GM10847 (cell line): ENCODE results near the gene RPS10.

Experiments used
- POLR2A ChIP-seq: IDR thresholded peaks from 2 replicates; pipeline ENCODE4 v1.6.1; 2011; ENCODE audit not compliant: insufficient read length; ENCODE audit errors: extremely low read depth

The RPS10 gene

DNA sequence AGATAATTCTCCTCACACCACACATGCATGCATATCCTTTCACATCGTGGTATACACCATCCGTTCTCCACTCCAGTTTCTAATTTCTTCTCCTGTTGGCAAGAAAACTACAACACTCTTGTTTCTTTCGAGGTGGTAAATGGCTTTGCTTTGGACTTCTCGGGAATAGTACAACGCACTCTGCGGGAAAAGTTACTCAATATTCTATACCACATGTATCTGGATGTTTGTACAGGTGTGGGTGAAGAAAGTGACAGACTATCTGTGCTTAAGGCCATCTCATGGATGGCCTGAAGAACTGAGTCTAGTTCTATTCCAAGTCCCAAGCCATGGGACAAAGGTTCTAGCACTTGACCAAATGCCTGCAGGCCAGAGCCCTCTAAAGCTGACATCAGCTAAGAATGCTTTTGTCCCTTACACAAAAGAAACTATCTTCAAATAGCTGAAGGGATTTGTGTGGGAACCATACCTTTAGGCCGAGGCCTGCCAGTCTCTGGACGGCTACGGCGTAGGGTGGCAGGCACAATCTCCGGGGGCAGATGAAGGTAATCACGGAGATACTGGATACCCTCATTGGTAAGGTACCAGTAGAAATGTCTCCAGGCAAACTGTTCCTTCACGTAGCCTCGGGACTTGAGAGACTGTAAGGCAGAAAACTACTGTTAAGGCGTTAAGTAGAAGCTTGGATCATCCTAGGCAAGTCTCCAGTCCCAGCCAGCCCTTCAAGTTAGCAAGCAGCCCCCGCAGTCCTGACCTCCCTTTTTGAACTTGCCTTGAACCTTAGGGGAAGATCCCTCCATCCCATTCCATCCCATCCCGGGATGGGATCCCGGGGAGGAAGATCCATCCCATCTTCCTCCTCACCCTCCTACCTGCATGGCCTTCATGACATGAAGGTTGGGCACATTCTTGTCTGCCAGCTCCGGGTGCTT, 1.4 kb downstream of the RPS10 start:
- no peak for TF ChIP-seq POLR2A

DNA sequence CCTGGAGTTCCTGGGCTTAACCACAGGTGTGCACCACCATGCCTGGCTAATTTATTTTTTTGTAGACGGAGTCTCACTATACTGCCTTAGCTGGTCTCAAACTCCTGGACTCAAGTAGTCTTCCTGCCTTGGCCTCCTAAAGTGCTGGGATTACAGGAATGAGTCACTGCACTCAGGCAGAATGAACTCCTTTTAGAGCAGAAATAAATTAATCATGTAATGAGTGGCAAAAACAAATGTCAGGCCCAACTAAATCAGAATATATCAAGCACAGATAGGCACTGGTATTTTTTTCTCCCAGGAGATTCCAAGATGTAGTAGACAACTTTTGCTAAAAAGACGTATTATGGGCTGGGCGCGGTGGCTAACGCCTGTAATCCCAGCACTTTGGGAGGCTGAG, 2.6 kb downstream of the RPS10 start:
- TF ChIP-seq POLR2A = no peak

DNA sequence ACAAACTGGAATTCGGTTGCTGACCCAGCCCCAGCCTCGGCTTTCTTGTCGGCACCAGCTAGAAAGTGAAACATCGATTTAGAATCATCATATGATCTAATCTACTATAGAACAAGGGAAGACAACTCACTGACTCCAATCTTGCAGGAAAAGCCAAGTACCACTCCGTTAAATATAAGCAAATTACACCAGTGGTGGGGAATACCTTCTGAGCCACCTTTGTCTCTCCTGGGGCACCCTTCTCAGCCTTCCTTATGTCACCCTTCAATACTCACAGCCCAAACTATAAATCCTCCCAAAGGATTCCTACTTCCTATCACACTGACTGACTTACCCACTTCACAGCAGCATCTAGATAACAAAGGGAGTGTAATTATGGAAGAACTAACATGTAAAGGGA, 7.5 kb downstream of the RPS10 start:
- TF ChIP-seq POLR2A = no peak

GRCh38 chr6:34416877-34417371, 8.9 kb downstream of the RPS10 start:
- no peak for TF ChIP-seq POLR2A

DNA sequence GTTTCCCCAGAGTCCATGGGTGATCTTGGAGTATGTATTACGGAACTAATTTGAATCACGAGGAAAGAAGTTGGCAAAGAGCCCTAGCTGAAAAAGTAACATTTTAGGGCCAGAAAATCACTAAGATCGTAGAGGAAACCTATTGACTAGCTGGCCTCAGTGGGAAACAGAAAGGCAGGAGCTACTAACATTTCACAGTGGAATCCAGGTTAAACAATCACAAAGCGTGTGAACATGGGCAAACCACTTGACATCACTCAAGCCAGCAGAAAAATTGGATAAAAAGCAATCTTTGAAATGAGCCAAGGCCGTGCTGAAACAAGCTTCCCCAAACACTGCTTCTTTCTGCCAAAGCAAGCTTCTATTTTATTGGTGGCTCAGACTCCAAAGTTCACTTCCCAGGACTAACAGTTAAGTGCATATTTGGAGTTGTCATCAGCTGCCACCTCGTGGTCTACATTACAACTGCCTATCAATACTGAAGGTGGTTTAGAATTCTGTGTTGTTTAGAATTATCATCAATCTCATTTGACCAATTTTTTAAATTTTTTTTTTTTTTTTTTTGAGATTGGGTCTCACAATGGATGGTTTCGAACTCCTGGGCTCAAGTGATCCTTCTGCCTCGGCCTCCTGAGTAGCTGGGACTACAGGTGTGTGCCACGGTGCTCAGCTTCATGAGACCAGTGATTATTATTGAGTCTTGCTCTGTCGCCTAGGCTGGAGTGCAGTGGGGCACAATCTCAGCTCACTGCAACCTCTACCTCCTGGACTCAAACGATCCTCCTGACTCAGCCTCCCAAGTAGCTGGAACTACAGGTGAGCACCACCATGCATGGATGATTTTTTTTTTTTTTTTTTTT, 10.6 kb downstream of the RPS10 start:
- TF ChIP-seq POLR2A = no peak

DNA sequence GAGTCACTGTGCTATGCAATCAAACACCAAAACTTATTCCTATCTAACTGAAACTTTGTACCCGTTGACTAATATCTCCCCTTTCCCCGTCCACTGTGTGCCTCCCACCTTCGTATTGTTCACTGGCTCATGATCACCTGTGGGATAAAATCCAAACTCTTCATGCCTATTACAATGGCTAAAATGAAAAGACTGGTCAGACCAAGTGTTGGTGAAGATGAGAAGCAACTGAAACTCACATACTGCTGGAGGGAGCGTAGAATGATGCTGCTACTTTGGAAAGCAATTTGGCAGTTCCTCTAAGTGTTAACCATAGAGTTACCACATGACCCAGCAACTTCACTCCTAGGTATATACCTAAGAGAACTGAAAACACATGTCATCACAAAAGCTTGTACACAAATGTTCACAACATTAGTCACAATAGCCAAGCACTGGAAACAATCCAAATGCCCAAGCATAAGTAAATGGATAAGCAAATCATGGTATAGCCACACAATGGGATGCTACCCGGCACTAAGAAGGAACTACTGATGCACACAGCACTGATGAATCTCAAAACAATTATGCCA, 13.1 kb downstream of the RPS10 start:
- no peak for TF ChIP-seq POLR2A

DNA sequence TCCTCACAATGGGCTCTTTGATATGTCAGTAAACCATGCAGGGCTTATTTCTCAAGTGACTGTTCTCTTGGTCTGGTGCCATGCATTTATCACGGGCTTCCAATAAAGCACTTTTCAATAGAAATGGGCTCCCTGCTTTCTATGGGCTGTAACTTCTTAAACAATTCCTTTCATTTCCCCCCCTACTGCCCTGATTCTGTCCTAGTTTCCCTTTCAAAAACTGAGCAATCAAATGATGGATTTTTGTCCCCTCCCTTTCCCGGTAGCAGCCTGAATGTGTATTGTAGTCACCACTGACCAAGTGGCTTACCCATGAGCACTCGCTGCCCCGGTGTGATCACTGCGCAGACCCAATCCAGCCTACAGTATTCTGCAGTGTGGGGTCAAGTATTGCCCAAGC, 13.9 kb downstream of the RPS10 start:
- no peak for TF ChIP-seq POLR2A

- TF ChIP-seq POLR2A = no peak
Measured at GRCh38 chr6:34396518-34396917, 29.4 kb downstream of the RPS10 start.

DNA sequence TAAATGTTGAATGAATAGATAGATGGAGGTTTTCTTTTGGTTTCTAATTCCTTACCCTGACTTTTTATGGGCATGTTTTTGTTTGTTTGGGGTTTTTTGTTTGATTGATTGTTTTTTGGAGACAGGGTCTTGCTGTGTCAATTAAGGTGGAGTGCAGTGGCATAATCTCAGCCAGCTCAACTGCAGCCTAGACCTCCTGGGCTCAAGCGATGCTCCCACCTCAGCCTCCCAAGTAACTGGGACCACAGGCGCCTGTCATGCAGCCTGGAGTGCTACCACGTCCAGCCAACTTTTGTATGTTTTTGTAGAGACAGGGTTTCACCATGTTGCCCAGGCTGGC, 31.9 kb downstream of the RPS10 start:
- no peak for TF ChIP-seq POLR2A

DNA sequence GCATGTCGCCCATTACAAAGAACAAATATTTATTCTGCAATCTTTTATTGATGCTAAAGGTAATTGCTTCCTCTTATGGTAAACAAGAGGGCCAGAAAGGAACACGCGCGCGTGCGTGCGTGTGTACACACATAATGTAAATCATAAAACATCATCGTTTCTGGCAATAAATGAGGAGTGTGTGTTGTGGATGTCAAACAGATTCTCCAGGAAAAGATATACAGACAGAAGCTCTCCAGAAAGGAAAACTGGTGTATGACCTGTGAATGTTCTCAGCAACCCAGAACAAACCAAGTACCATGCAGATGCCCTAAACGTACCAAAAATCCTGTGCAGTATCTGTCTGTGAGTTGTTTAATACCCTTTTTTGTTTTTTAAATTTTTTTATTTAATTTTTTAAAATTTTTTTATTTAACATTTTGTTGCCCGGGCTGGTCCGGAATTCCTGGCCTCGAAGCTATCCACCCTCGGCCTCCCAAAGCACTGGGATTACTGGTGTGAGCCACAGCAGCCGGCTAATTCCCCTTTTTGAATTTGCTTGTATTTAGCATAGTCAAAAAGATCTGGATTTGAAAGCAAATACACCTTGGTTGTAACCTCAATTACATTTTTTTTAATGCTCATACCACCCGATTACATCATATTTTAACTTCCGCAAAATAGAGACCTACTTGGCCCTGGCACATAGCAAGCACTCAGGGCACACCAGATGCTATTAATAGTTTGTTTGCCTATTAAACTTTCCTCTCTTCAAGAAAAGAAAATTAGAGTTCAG, 32.5 kb downstream of the RPS10 start:
- no peak for TF ChIP-seq POLR2A

DNA sequence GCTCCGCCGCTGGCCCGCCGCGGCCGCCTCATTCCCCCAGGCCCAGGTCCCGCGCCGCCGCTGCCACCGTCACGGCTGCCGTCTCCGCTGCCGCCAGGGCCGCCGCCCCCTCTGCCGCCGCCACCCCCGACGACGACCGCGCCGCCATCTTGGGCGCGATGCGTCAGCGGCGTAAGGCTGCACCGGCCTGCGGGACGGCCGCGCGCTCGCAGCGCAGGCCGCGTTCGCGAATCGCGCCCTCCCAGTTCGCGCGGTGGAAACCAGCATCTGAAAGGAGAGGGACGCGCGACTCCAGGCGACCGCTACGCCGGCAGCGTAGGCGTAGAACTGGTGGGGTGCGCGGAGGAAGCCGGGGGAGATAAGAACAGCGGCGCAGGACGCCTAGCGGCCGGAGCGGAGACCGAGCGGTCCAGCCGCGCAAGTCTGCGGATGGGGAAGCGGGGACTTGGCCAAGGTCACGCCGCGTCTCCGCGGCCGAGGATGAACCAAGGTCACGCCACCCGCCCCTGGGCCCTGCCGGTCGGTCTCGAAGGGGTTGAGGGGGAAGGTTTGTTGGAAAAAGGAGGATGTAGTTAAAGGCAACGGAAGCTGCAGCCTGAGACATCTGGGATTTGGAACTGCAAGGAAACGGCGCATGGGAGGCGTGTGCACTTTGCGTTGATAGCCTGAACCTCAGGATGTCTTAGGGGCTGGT, 33.2 kb downstream of the RPS10 start, which contains the start of gene NUDT3:
NUDT3 (minus strand) TSS at position 173 of the 694 bp plus-strand sequence. CDS start 307 bp downstream, outside the sequence.
- peak; percentile 75 for TF ChIP-seq POLR2A

GRCh38 chr6:34391786-34392496, 33.9 kb downstream of the RPS10 start:
- peak; percentile 25 for TF ChIP-seq POLR2A

DNA sequence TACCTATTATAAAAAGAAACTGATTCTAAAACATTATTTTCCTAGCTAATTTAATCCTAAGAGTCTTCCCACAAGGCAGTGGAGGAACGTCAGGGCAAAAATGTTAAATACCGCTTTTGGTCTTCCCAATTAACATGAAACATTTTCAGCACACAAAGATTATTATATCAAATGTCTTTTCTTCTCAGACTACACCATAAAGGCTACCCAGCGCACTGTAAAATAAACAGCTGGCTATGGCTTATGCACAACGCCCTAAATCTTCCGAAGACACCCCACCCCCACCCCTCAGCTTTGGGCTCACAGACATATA, 34.4 kb downstream of the RPS10 start:
- TF ChIP-seq POLR2A = no peak
